SIG-M5 treated with dmso at 0.1 percent for 504 hours (cell line): Measurements from ENCODE around the gene KLF16.
"Not testable (repeated sequence)": the region's sequence is repeated elsewhere in the genome, so short reads cannot be mapped to it uniquely, and the experiment has no call there.

ENCODE experiments used
- DNase-seq: peaks from one replicate; lab custom pipeline; 2025; ENCODE audit not compliant: unreplicated experiment; lab: John Stamatoyannopoulos, UW

The KLF16 gene

DNA sequence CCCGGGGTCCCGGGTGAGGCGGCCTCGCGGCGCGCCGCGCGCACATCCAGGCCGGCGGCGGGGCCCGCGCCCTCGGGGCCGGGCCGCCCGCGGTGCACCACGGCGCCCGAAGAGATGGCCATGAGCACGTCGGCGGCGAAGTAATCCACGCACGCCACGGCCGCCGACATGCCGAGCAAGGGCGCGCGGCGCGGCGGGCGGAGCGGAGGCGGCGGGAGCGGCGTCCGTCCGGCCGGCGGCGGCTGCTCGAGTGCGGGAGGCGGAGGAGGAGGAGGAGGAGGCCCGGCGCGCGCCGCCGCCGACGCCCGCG is at the start of gene KLF16:
Gene KLF16 (minus strand): TSS at position 252 of the 310 bp plus-strand sequence. CDS start 82 bp downstream, at position 170.
- DNase-seq, result no peak

DNA sequence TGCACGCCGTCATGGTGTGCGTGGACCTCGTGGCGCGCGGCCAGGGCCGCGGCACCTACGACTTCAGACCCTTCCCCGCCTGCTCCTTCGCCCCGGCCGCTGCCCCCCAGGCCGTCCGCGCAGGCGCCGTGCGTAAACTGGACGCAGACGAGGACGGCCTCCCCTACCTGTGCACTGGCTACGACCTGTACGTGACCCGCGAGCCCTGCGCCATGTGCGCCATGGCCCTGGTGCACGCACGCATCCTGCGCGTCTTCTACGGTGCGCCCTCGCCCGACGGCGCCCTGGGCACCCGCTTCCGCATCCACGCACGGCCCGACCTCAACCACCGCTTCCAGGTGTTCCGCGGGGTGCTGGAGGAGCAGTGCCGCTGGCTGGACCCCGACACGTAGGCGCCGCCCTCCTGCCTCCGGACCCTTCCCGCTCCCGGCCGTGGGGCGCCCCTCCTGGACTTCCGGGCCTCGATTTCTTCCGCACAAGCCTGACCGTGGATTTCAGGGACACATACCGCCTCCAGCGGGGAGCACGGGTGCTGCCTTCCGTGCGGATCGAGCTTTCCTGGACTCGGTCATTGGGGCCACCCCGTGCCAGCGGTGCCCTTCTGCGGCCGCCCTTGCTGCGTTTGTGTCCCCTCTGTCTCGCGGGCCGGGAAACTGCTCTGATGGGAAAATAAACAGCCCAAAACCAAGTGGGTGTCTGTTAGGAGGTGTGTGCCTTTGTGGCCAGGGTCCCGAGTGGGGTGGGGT is 49.6 kb upstream of the KLF16 start:
- DNase-seq, result no peak

DNA sequence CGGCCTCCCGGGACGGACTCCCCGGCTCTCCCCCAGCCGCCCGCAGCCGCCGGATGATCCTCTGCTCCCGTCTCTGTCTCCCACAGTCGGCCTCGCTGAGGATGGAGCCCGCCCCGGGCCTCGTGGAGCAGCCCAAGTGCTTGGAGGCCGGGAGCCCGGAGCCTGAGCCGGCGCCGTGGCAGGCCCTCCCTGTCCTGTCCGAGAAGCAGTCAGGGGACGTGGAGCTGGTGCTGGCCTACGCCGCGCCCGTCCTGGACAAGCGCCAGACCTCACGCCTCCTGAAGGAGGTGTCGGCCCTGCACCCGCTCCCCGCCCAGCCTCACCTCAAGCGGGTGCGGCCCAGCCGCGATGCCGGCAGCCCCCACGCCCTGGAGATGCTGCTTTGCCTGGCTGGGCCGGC is 48.6 kb upstream of the KLF16 start:
- no peak for DNase-seq

DNA sequence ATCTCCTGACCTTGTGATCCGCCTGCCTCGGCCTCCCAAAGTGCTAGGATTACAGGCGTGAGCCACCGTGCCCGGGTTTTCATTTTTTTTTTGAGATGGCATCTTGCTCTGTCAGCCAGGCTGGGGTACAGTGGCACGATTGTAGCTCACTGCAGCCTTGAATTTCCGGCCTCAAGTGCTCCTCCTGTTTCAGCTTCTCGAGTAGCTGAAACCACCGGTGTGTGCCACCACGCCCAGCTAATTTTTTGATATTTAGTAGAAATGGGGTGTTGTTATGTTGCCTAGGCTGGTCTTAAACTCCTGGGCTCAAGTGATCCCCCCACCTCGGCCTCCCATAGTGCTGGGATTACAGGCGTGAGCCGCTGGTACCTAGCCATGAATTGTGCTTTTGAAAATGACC is 47.7 kb upstream of the KLF16 start:
- DNase-seq, result no peak

DNA sequence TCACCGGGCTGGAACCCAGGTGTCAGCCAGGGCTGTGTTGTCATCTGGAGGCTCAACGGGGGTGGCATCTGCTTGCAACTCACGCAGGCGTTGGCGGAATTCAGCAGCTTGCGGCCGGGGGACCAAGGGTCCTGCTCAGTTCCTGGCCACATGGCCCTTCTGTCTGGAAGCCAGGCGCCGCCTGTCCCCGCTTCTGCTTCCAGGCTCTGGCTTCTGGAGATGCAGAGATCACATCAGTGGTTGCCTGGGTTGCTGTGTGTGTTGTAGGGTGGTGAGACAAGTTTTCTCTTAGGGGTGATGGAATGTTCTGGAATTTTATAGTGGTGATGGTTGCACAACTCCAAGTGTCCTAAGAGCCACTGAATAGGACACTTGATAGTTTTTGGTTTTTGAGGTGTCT is 46.8 kb upstream of the KLF16 start:
- no peak for DNase-seq

DNA sequence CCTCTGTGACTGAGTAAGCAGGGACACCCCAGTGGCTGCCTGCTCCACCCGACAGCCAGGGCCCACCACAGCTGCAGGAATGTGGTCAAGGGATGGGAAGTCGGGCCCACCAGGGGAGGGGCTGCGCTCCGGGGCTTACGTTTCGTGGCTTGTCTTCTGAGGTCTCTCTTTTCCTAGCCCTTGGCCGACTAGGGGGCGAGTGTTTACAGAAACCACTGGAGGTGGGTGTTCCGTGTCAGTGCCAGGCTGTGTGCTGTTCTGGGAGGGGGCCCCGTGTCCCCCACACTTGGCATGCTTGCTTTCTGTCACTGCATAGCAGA is 46.3 kb upstream of the KLF16 start:
- no peak for DNase-seq

DNA sequence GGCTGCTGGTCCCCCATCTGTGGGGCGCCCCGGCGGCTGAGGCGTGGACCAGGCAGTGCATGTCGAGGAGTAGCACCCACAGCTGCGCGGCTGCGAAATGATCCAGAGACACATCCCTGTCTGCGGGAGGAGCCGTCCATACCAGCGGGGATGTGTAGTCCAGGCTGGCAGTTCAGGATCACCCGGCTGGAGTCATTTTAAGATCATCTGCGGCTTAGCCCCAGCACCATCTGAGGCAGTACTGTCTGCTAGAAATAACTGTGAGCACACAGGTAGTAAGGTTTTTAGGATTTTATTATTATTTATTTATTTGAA is 44.9 kb upstream of the KLF16 start:
- no peak for DNase-seq

DNA sequence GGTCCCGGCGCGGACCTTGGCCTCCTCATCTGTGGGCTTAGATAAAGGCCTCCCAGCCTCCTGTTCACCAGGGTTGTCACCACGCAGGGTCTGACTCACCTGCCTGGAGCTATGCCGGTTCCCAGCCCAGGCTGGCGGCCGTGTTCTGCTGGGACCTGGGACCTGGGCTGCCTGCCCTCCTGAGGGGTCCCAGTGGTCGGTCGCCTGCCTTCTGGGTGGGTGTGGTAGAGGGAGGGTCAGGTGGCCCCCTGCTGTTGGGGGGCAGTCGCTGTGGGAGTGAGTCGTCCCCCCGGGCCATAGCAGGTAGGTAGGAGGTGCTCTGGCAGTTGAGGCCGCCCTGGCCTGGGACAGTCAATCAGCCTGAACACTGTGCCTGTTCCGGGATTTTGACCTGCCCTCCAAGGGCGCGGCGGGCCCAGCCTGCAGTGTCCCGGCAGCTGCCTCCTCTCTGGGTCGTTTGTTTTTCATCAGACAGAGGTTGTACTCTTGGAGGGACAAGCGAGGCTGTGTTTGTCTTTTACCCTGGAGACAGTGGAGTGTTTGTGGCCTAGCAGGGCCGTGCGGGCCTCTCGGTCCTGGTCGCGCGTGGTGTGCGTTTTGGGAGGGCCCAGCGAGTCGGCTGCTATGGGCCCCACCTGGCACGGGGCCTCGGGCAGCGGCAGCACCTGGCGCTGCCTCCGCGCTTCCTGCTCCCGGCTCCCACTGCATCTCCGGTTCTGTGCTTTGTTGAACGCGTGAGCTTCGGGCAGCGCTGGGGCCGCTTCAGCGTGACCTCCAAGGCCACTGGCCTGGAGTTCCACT is 44.4 kb upstream of the KLF16 start:
- DNase-seq, result no peak

DNA sequence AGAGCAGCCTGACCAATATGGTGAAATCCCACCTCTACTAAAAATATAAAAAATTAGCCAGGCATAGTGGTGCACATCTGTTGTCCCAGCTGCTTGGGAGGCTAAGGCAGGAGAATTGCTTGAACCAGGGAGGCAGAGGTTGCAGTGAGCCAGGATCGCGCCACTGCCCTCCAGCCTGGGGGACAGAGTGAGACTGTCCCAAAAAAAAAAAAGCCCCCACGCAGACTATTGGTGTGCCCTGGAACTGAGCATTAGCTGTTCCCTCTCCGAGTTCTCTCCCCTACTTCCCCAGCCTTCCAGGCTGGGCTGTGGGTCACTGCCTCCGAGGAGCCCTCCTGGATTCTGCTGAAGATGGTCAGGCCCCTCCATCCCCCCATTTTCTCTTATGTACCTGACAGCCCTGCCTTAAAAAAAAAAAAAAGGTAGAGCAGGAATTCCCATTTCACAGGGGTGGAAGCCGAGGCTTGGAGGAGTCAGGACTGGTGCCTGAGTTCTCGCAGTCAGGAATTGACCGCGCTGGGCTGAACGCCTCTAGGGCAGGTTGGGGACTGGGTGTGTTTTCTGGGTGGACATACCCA is 43.7 kb upstream of the KLF16 start:
- DNase-seq, result no peak

DNA sequence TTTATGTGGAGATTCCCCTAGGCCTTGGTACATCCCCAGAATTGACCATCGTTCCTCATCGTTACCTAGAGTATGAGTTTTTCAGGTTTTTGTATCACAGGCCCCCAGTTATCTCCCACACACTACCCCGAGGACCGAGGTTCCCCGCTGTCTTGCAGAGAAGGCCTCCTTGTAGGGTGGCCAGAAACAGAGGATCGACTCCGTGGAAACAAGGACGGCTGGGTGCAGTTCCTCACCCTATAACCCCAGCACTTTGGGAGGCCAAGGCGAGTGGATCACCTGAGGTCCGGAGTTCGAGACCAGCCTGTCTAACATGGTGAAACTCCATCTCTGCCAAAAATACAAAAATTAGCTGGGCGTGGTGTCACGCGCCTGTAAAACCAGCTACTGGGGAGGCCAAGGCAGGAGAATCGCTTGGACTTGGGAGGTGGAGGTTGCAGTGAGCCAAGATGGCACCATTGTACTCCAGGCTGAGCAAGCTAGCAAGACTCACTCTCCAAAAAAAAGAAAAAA is 42.5 kb upstream of the KLF16 start:
- no peak for DNase-seq

DNA sequence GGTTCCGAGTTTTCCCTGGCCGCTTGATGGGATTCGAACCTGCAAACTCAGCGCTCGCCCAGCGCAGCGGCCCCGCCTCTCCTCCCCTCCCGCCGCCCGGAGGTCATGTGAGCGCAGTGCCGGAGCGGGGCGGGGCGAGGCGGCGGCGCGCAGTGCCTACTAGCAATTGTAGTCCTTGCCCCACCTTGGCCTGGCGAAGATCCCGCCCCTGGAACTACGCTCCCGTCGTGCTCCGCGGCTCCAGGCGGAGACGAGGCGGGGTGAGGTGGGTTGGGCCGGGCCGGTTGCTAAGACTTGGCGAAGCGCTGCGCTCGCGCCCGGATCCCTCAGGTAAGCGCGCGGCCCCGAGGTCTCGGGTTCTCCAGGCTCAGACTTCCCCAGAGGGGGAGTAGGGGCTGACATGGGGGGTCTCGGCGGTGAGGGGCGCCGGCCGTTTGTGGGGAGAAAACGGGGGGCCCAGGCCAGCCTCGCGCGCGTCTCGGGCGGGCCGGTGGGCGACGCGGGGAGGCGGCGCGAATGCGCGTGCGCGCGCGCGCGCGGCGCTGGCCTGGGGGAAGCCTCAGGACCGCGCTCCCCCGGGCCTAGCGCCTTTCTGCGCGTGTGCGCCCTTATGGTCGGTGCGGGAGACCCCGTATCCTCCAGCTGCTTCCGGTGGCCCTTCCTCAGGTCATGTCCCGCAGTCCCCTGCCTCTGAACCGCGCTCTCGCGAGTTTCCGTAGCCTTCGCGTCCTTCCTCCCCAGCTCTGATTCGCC is 41.9 kb upstream of the KLF16 start, which contains the start of the genes ADAT3 and SCAMP4:
Gene ADAT3 (plus strand): TSS at position 290 of the 753 bp plus-strand sequence. CDS start 6,649 bp downstream, outside the sequence.
Gene SCAMP4 (plus strand): TSS at position 290 of the 753 bp plus-strand sequence. CDS start 9,621 bp downstream, outside the sequence.
- DNase-seq, result peak; percentile 97

DNA sequence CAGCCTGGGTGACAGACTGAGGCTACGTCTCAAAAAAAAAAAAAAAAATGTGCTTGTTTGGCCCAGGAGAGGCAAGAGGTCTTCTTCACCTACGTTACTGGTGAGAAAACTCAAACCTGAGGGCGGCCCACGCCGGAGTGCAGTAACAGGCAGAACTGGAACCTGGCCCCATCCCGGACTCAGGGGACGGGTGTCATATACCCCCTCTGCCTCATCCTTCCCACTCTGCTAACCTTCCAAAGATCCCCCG is 41.4 kb upstream of the KLF16 start:
- DNase-seq, result no peak

DNA sequence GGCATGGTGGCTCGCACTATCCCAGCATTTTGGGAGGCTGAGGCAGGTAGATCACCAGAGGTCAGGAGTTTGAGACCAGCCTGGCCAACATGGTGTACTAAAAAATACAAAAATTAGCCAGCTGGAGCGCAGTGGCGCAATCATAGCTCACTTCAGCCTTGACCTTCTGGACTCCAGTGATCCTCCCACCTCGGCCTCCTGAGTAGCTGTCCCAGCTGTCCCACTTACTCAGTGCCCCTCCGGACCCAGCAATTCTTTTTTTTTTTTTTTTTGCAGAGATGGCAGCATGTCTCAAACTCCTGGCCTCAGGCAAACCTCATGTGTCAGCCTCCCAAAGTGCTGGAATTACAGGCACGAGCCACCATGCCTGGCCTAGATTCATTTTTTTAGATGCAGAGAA is 39.5 kb upstream of the KLF16 start:
- no peak for DNase-seq

DNA sequence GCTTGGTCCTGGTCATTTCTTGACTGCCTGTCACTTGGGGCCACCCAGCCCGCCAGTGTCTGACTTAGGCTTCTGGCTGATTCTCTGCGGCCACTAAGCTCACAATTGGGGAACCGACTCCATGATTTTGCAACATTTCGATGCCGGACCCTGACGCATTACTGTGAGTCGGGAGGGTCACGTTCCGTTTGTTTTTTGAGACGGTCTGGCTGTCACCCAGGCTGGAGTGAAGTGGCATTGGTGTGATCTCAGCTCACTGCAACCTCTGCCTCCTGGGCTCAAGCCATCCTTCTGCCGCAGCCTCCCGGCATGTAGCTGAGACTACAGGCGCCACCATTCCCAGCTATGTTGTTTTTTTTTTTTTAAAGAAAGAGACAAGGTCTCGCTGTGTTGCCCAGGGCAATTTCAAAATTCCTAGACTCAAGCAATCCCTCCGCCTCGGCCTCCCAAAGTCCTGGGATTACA is 38.6 kb upstream of the KLF16 start:
- DNase-seq, result peak; percentile 82

DNA sequence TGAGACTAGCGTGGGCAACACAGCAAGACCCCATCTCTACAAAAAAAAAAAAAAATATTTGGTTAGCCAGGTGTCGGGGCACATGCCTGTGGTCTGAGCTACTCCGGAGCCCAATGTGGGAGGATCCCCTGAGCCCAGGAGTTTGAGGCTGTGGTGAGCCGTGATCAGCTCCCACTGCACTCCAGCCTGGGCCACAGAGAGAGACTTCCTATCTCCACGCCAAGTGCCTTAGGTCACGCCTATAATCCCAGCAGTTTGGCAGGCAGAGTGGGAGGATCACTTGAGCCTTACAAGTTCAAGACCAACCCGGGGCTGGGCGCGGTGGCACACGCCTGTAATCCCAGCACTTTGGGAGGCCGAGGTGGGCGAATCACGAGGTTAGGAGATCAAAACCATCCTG is 33.1 kb upstream of the KLF16 start:
- DNase-seq, result no peak

DNA sequence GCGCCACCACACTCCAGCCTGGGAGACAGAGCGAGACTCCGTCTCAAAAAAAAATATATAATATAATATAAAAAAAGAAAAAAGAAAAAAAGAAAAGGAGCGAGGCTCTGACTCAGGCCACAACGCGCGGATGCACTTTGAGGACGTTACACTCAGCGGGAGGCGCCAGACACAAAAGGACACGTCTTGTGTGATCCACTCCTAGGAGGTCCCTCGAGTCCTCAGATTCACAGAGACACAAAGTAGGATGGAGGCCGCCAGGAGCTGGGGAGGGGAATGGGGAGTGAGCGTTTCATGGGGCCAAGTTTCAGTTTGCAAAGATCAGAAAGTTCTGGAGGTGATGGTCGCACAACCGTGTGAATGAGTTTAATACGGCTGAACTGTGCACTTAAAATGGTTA is 30.4 kb upstream of the KLF16 start:
- no peak for DNase-seq

DNA sequence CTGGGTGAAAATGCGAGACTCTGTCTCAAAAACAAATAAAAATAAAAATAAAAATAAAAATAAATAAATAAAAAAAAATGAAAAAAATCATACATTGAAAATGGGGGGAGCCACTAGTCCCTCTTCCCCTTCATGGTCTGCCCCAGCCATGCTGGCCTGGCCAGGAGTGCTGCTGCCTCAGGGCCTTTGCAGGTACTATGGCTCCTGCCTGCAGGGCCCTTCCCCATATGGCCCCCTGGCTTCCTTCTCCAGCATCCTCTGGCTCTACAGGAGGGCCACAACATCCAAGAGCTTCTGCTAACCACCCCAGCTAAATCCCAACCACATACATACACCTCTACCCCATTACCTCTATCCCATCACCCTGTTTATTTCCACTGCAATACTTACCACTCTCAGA is 26.5 kb upstream of the KLF16 start:
- no peak for DNase-seq

DNA sequence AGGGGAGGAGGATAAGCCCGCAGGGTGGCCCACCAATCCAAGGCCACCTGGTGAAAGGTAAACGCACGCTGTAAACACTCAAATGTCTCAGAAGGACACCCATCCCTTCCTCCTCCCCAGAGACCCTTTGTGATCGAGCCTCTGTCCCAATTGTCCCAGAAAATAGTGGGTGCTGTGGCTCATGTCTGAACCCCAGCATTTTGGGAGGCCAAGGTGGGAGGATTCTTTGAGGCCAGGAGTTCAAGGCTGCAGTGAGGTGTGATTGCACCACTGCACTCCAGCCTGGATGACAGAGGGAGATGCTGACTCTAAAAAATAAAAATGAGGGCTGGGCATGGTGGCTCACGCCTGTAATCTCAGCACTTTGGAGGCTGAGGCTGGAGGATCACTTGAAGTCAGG is 25.0 kb upstream of the KLF16 start:
- no peak for DNase-seq

DNA sequence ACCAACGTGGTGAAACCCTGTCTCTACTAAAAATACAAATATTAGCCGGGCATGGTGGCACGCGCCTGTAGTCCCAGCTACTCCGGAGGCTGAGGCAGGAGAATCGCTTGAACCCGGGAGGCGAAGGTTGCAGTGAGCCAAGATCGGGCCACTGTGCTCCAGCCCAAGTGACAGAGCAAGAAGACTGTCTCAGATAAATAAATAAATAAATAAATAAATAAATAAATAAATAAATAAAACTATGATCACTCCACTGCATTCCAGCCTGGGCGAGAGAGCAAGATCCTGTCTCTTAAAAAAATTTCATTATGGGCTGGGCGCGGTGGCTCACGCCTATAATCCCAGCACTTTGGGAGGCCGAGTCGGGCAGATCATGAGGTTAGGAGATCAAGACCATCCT is 23.0 kb upstream of the KLF16 start:
- not testable (repeated sequence) for DNase-seq

DNA sequence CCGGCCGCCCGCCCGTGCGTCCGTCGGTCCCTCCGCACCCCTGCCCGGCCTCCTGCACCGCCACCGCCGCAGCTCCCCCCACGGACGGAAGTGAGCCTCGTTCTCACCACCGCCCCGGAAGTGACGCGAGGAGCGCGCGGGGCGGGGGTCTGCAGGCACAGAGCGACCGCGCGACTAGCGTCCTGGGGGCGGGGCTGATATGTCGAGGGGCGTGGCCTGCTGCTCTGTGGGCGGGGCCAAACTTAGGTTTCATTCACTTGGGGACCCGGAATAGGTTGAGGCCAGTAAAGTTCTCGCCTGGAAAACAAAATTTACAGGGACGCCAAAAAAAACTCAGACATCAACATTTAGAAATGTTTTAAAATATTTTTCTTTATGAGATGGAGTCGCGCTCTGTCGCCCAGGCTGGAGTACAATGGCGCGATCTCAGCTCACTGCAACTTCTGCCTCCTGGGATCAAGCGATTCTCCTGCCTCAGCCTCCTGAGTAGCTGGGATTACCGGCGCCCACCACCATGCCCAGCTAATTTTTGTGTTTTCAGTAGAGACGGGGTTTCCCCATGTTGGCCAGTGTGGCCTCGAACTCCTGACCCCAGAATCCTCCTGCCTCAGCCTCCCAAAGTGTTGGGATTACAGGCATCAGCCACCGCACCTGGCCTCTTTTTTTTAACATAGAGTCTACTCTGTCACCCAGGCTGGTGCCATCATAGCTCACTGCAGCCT is 22.2 kb upstream of the KLF16 start, which contains the start of gene ABHD17A:
Gene ABHD17A (minus strand): TSS at position 99 of the 722 bp plus-strand sequence. CDS start 3,930 bp downstream, outside the sequence.
- peak; percentile 87 for DNase-seq
